H54 (cell line): ENCODE data around the gene TPCN2.
"Not testable (repeated sequence)": the region's sequence is repeated elsewhere in the genome, so short reads cannot be mapped to it uniquely, and the experiment has no call there.

ENCODE experiments used
- DNase-seq: peaks from one replicate; pipeline ENCODE4 v3.0.0; 2011; ENCODE audit warnings: low spot score, mixed read lengths; ENCODE audit not compliant: insufficient read length
- FAIRE-seq: peaks from 3 replicates; lab custom pipeline; 2011; peaks lifted over from hg19 to GRCh38; lab: Jason Lieb, UNC
- POLR2A ChIP-seq: IDR thresholded peaks from 2 replicates; pipeline ENCODE4 v1.6.1; 2011; ENCODE audit warnings: low read depth, mild to moderate bottlenecking, low read length

TPCN2 gene

DNA sequence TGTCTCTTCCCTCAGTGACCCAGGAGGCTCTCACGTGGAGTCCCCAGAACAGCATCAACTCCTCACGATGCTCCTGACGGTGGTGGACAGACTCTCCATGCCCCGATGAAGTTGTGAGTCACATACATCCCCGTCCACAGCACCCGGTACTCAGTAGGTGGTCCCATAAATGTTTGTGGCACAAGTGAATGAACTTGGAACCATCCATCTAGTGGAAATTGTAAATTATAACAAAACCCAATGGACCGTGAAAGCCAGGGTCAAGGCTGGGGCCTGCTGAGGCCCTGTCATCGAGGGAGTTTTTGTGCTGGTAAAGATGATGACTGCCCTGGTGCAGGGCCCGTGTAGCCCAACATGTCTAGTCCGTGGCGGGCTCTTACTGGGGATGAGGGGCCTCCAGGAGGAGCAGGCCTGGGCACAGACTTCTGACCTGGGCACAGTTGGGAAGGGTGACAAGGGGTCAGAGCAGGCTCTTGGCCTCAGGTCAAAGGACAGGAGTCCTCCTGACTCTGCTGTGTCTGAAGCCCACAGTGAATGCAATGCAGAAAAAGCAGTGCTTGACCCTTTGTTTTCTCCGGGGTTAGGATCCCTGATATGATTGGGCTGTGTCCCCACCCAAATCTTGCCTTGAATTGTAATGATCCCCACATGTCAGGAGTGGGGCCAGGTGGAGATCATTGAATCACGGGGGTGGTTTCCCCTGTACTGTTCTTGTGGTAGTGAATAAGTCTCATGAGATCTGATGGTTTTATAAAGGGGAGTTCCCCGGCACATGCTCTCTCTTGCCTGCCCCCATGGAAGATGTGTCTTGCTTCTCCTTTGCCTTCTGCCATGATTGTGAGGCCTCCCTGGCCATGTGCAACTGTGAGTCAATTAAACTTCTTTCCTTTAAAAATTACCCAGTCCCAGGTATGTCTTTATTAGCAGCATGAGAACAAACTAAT lies 87.0 kb downstream of the TPCN2 start:
- FAIRE-seq, result no peak
- TF ChIP-seq POLR2A, result no peak

DNA sequence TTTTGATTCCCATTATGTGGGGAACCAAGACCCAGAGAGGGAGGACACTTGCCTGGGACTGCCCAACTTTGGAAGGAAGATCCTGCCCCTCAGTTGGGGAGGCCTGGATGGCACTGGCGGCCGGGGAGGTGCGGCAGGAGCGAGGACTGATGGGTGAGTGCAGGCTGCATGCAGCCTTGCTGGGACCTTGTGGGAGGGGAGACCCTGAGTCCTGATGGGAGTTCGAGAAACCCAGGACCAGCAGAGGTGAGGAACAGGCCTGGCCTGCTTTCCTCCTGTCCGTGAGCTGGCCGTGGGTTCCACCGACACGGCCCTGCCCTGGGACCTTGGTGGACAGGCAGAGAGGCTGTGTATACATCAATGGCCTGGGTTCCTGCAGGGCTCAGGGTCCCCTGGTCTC lies 87.7 kb downstream of the TPCN2 start:
- DNase-seq, result no peak
- no peak for FAIRE-seq
- TF ChIP-seq POLR2A, result no peak

More for the DNA sequence above, 87.0 kb downstream of the TPCN2 start:
- DNase-seq, result no peak

DNA sequence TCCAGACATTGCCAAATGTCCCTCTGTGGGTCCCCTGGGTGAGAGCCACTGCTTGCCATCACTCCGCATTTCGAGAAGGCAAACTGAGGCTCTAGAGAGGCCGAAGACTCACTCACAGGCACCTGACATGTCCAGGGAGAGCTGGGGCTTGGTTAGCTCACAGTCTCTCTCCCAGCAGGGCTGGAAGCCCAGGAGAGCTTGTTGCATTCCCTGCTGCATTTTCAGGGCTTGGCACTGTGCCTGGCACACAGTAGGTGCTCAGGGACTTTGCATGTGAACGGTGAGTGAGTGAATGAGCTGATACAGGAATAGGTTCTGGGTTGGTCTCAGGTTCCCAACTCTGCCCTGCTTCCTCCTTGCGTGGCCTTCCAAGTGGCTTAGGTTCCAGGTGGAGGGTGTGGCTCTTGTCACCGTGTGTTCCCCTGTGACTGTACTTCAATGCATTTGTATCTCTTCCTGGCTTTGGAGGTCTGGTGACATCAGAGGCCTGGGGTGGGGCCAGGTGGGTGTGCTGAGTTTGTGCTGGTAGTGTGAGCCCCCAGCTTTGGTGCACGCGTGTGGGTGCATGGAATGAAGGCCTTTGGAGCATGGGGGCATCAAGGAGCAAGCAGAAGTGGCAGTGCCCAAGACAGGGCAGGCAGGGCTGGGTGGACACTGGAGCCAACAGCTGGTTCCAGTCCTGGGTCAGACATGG lies 88.6 kb downstream of the TPCN2 start:
- FAIRE-seq (no peak), DNase-seq (no peak)
- TF ChIP-seq POLR2A, result no peak

DNA sequence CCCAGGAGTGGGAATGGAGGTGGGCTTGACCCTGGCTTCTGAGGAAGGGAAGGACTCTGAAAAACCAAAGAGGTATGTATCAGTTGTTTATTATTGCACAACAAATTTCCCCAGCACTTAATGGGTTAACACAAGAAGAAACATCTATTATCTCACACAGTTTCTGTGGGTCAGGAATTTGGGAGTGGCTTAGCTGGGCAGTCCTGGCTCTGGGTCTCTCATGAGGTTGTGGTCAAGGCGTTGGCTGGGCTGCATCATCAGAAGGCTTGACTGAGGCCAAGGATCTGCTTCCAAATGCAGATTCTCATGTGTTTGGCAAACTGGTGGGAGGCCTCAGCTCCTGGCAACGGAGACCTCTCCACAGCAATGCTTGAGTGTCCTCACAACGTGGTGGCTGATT lies 89.5 kb downstream of the TPCN2 start:
- TF ChIP-seq POLR2A, result no peak
- DNase-seq (peak; percentile 47), FAIRE-seq (no peak)

DNA sequence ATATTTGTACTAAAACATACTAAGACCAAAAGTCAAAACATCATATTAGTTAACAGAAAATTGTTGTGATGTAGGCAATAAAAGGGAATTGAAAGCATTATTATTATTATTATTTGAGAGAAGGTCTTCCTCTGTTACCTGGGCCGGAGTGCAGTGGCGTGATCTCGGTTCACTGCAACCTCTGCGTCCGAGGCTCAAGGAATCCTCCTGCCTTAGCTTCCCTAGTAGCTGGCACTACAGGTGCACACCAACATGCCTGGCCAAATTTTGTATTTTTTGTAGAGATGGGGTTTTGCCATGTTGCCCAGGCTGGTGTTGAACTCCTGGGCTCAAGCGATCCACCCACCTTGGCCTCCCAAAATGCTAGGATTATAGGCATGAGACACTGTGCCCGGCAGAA lies 91.4 kb downstream of the TPCN2 start:
- FAIRE-seq, DNase-seq: not testable (repeated sequence)

DNA sequence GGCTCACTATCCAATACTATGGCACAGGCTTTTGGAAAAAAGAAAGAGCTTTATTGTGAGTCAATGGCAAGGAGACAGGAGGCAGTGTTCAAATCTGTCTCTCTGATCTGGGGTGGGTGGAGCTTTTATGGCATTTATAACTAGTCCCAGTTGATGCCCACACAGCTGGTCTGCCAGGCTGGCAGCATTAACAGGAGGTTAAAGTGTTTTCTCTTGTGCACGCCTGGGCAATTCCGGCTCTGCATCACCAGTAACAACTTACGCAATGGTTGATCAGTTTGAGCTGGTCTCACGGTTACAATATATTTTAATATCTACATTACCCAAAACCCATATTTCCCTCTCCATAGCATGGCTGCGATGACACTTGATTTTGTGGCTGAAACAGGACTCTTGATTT lies 91.9 kb downstream of the TPCN2 start:
- no peak for TF ChIP-seq POLR2A
- FAIRE-seq, result no peak
- DNase-seq, result no peak

DNA sequence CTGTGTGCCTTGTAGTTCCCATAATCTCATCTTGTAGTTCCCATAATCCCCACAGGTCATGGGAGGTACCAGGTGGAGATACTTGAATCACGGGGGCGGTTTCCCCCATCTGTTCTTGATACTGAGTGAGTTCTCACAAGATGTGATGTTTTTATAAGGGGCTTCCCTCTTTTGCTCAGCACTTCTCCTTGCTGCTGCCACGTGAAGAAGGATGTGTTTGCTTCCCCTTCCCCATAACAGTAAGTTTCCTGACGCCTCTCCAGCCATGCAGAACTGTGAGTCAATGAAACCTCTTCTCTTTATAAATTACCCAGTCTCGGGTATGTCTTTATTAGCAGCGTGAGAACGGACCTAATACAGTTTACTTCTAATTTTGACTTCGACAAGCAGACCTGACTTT lies 93.0 kb downstream of the TPCN2 start:
- TF ChIP-seq POLR2A, result no peak
- FAIRE-seq (no peak), DNase-seq (no peak)

DNA sequence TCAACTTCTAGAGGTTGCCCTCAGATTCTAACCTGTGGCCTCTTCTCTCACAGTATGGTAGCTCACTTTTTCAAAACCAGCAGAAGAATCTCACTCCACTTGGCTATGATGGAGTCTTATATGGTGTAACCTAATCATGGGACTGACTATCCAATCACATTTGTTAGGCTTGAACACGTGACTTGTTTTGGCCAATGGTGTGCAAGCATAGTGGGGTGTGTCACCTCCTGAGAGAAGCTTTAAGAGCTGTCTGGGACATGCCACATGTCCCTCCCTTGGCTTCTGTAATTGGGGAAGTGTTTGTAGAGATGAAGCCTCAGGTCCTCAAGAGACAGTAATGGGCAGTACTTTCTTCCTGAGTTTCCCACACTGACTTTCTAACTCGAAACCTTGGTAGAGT lies 94.2 kb downstream of the TPCN2 start:
- FAIRE-seq, result no peak
- no peak for TF ChIP-seq POLR2A

DNA sequence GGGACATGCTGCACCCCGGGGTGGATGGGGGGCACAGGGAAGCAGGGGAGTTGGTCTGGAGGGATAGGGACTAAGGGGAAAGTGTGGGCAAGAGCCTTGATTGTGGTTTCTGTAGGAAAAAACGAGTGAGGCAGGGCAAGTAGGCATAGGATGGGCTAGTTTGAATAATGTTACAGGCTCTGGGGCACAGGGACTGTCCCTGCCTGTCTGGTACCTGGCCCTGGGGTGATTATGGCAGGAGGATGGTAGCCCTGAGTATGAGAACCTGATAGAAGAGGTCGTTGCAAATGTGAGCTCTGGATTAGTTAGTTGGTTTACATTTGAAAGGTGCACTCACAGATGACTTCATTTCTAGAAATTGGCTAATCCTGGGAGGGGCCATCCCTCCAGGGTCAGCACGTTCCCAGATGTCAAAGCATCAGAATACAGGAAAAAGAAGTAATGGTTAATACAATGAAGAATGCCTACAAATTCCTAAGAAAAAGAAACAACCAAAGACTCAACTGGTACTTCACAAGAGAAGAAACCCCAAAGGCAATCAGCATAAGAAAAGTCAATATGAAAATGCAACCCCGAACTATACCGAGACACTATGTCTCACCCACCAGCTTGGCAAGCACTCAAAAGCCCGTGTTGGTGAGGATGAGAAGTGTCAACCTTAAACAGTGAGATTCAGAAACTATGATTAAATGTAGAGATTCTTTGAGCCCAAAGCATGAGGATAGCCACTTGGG lies 95.8 kb downstream of the TPCN2 start:
- FAIRE-seq (no peak), DNase-seq (no peak)
- no peak for TF ChIP-seq POLR2A

More for the DNA sequence above, 94.2 kb downstream of the TPCN2 start:
- DNase-seq, result no peak

DNA sequence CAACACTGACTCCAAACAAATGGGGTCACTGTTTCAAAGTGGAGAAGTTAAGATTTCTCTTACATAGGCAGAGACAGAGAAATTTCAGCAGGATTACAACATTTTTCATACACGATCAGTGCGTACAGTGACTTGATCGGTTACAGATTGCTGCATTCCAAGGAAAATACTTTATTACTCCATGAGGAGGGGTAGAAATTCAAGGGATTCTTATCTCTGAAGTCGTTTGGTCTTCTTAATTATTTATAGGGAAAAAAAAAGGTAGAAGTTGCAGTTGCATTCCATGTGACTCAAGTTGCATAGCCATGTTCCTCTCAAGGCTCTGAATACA lies 96.3 kb downstream of the TPCN2 start:
- TF ChIP-seq POLR2A, result no peak
- DNase-seq (no peak), FAIRE-seq (no peak)

DNA sequence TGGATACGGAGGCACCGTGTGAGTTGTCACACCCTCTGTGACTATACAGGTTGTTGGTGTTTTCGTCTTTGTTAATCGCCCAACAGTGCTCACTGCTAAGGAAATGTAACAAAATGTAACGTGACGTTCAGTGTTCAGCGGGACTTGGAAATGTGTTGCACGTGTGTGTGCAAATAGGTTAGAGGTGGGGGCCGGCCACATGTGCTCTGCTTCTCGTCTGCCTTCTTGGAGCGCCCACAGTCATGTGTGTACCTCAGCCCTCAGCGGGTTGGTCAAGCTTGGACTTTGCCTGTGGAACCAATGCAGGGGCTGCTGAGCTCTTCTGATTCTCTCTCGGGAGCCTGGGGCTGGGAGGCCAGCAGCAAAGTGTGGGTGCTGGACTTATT lies 99.6 kb downstream of the TPCN2 start:
- no peak for DNase-seq
- TF ChIP-seq POLR2A, result no peak
- FAIRE-seq, result no peak

DNA sequence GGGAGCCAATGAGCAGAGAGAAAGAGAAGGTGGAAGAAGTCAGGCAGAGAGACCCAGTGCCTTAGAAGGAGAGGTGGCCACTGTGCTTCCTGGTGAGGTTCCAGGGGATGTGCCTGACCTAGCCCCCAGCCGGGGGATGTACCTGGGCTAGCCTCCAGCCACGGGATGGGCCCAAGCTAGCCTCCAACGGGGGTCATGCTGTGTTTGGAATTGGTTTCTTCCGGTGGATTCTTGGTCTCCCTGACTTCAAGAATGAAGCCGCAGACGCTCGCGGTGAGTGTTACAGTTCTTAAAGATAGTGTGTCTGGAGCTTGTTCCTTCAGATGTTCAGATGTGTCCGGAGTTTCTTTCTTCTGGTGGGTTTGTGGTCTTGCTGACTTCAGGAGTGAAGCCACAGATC lies 100.1 kb downstream of the TPCN2 start:
- no peak for TF ChIP-seq POLR2A
- DNase-seq (no peak), FAIRE-seq (no peak)

DNA sequence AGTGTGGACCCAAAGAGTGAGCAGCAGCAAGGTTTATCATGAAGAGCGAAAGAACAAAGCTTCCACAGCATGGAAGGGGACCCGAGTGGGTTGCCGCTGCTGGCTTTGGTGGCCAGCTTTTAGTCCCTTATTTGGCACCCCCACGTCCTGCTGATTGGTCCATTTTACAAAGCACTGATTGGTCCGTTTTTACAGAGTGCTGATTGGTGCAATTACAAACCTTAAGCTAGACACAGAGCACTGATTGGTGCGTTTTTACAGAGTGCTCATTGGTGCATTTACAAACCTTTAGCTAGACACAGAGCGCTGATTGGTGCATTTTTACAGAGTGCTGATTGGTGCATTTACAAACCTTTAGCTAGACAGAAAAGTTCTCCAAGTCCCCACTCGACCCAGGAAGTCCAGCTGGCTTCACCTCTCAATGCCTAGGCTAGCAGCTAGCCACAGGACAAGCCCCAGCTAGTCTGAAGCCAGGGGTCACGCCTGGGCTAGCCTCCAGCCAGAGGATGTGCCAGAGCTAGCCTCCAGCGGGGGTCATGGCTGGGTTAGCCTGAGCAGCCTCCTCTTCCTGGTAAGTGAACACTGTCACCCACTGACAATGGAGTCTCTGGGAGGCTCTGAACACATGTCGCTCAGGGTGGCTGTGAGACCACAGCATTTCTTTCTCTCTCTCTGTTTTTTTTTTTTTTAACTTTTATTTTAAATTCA lies 100.8 kb downstream of the TPCN2 start:
- not testable (repeated sequence) for DNase-seq, FAIRE-seq
